ENCODE measurements around the gene PTBP2.

GRCh38 chr1:96792220-96792619, 70.6 kb downstream of the PTBP2 start:
- no peak for TF ChIP-seq POLR2A (IDR thresholded peaks at IDR 0.05)
- TF ChIP-seq, protein P1, sequence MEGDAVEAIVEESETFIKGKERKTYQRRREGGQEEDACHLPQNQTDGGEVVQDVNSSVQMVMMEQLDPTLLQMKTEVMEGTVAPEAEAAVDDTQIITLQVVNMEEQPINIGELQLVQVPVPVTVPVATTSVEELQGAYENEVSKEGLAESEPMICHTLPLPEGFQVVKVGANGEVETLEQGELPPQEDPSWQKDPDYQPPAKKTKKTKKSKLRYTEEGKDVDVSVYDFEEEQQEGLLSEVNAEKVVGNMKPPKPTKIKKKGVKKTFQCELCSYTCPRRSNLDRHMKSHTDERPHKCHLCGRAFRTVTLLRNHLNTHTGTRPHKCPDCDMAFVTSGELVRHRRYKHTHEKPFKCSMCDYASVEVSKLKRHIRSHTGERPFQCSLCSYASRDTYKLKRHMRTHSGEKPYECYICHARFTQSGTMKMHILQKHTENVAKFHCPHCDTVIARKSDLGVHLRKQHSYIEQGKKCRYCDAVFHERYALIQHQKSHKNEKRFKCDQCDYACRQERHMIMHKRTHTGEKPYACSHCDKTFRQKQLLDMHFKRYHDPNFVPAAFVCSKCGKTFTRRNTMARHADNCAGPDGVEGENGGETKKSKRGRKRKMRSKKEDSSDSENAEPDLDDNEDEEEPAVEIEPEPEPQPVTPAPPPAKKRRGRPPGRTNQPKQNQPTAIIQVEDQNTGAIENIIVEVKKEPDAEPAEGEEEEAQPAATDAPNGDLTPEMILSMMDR (IDR thresholded peaks at IDR 0.05), result no peak

Data from stomach (tissue), 4 donors.